ENCODE measurements around the gene SPATA4. TPM values are rescaled to one million over a fixed set of nuclear protein-coding genes. Genes with fewer than 3 reads are reported as not detected.

SPATA4 gene
- total RNA-seq, 3 donors from 2014 or later = 0.66 to 1.3 TPM; not detected in 1

DNA sequence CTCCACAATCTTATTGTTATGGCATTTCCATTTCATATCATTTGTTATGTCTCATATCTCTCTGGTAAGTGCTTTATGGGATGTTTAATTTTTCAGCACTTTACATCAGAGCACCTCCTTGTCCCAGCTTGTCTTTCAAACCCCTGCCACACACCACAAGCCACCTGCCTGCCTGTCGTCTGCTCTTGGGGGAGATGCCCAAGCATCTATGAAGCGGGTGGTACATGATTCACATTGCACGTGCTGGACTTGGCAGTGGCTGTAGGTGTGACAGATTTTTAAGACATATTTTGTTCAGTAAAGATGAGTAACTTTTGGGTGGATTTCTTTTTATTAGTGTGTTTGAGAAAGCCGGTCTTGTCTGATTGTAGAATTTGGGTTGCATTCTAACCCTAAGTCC lies 14.2 kb upstream of the SPATA4 start:
- Histone ChIP-seq H3K4me1 (no peaks in the 10 kb centered on the region), H3K27ac (no peak overlapping the region), H3K36me3 (no peaks in the 10 kb centered on the region), H3K27me3 (peaks cover 0 to 9% of the 10 kb centered on the region in 2 donors), H3K9me3 (no peaks in the 10 kb centered on the region), H3K4me3 (no peak overlapping the region)
- TF ChIP-seq POLR2AphosphoS5 (IDR thresholded peaks at IDR 0.05) (no peak), POLR2A (IDR thresholded peaks at IDR 0.05) (no peak)
- TF ChIP-seq, protein P1, sequence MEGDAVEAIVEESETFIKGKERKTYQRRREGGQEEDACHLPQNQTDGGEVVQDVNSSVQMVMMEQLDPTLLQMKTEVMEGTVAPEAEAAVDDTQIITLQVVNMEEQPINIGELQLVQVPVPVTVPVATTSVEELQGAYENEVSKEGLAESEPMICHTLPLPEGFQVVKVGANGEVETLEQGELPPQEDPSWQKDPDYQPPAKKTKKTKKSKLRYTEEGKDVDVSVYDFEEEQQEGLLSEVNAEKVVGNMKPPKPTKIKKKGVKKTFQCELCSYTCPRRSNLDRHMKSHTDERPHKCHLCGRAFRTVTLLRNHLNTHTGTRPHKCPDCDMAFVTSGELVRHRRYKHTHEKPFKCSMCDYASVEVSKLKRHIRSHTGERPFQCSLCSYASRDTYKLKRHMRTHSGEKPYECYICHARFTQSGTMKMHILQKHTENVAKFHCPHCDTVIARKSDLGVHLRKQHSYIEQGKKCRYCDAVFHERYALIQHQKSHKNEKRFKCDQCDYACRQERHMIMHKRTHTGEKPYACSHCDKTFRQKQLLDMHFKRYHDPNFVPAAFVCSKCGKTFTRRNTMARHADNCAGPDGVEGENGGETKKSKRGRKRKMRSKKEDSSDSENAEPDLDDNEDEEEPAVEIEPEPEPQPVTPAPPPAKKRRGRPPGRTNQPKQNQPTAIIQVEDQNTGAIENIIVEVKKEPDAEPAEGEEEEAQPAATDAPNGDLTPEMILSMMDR (IDR thresholded peaks at IDR 0.05) = no peak
- intact Hi-C loops (cut with DNase I; ENCODE audit: low total_unique reads) = no loop called here
- DNase-seq (ENCODE audit: low spot score in 2 of 2) = no peak

DNA sequence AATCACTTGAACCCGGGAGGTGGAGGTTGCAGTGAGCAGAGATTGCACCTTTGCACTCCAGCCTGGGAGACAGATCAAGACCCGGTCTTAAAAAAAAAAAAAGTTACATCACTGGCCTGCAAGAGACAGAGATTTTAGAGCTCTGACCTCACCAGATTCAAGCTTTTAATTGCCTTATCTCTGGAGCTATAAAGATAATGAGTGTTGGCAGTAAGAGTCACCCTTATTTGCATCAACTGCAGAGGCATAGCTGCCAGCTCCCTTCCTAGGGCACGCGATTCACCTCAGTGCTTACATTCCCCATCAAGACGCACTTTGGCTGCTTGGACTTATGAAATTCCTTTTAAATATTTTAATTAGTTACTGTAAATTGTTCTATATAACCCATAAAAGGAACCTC lies 12.5 kb upstream of the SPATA4 start:
- H3K27ac ChIP-seq = no peak overlapping the region
- TF ChIP-seq POLR2A (IDR thresholded peaks at IDR 0.05) (no peak), POLR2AphosphoS5 (IDR thresholded peaks at IDR 0.05) (no peak)
- TF ChIP-seq, protein P1 (IDR thresholded peaks at IDR 0.05) = no peak
- H3K4me3 ChIP-seq = no peak overlapping the region
- DNase-seq (ENCODE audit: low spot score in 2 of 2) = no peak
- intact Hi-C loops (cut with DNase I; ENCODE audit: low total_unique reads) = no loop called here
- H3K36me3 ChIP-seq = no peaks in the 10 kb centered on the region
- no peaks in the 10 kb centered on the region for H3K9me3 ChIP-seq
- no peaks in the 10 kb centered on the region for H3K4me1 ChIP-seq
- peaks cover 0 to 9% of the 10 kb centered on the region in 2 donors for H3K27me3 ChIP-seq

GRCh38 chr4:176205299-176205698 lies 9.9 kb upstream of the SPATA4 start:
- Histone ChIP-seq H3K27me3 (peaks cover 0 to 9% of the 10 kb centered on the region in 2 donors), H3K4me3 (no peak overlapping the region), H3K36me3 (no peaks in the 10 kb centered on the region), H3K4me1 (no peaks in the 10 kb centered on the region), H3K9me3 (no peaks in the 10 kb centered on the region), H3K27ac (no peak overlapping the region)
- intact Hi-C loops (cut with DNase I; ENCODE audit: low total_unique reads) = no loop called here
- DNase-seq (ENCODE audit: low spot score in 2 of 2) = no peak
- TF ChIP-seq POLR2AphosphoS5 (IDR thresholded peaks at IDR 0.05) (no peak), POLR2A (IDR thresholded peaks at IDR 0.05) (no peak)
- TF ChIP-seq, protein P1 (IDR thresholded peaks at IDR 0.05) = no peak

DNA sequence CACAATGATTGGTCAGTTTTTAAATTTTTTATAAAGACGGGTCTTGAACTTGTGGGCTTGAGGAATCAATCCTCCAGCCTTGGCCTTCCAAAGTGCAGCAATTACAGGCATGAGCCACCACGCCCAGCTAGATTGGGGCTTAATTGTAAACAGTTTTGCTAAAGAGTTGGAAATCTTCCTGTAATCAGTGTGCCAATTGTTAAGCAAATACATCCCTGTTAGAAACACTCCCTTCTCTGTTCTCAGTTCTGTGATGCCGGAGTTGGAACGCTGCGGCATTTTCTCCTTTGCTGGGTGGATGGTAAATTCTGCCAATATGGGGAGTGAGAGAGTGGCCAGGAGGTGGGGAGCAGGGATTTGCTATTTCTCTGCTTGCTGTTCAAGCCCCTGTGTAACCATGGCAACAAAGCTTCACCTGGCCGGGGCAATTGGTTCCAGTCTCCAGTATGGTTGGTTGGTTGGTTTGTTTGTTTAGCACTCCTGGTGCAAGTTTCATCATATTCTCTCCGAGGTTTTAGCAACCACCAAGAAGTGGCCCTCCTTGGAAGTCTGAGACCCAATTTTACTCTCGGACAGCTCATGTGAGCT lies 3.0 kb upstream of the SPATA4 start:
- Histone ChIP-seq H3K36me3 (no peaks in the 10 kb centered on the region), H3K27ac (no peak overlapping the region), H3K4me3 (no peak overlapping the region), H3K4me1 (no peaks in the 10 kb centered on the region), H3K9me3 (no peaks in the 10 kb centered on the region), H3K27me3 (no peaks in the 10 kb centered on the region)
- DNase-seq (ENCODE audit: low spot score in 2 of 2) = no peak
- intact Hi-C loops (cut with DNase I; ENCODE audit: low total_unique reads) = no loop called here
- no peak for TF ChIP-seq POLR2A (IDR thresholded peaks at IDR 0.05)
- TF ChIP-seq POLR2AphosphoS5 (IDR thresholded peaks at IDR 0.05) = no peak
- TF ChIP-seq, protein P1 (IDR thresholded peaks at IDR 0.05) = no peak

DNA sequence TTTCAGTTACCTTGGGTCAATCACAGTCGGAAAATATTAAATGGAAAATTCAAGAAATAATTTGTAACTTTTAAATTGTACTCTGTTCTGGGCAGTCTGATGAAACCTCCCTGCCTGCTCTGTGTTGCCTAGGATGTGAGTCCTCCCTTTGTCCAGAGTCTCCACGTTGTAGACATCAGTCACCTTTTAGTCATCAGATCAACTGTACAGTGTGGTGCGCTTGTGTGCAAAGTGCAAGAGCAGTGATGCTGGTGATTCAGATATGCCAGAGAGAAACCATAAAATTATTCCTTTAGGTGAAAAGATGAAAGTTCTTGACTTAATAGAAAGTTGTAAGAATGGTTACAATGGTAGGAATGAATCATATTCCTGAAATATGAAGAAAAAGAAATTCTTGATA lies 1.4 kb downstream of the SPATA4 start:
- DNase-seq (ENCODE audit: low spot score in 2 of 2) = no peak
- H3K4me3 ChIP-seq = no peak overlapping the region
- H3K27ac ChIP-seq = no peak overlapping the region
- H3K27me3 ChIP-seq = no peaks in the 10 kb centered on the region
- TF ChIP-seq, protein P1 (IDR thresholded peaks at IDR 0.05) = no peak
- TF ChIP-seq POLR2AphosphoS5 (IDR thresholded peaks at IDR 0.05) = no peak
- TF ChIP-seq POLR2A (IDR thresholded peaks at IDR 0.05) = no peak
- no peaks in the 10 kb centered on the region for H3K9me3 ChIP-seq
- no peaks in the 10 kb centered on the region for H3K4me1 ChIP-seq
- H3K36me3 ChIP-seq = no peaks in the 10 kb centered on the region
- intact Hi-C loops (cut with DNase I; ENCODE audit: low total_unique reads) = no loop called here
